Heart right ventricle (tissue), 16 donors: ENCODE results near the gene ME3. TPM values are rescaled to one million over a fixed set of nuclear protein-coding genes. Genes with fewer than 3 reads are reported as not detected.

Experiments used
- ATAC-seq, 8 donors: fragments of 200-7000 bp; cut with Tn5 transposase; one replicate each; pipeline ENCODE4 v1.9.1; 2020; ENCODE audit warnings: mild to moderate bottlenecking in 8 of 8, moderate library complexity in 8 of 8, moderate number of reproducible peaks in 1 of 8
- DNase-seq, 2 donors: peaks; one replicate each; pipeline ENCODE4 v3.0.0-alpha.2; 2020
- H3K27ac ChIP-seq, 10 donors: fragments of 200-600 bp; sonication (generic) in 2 of 10; one replicate each; pipeline versions ENCODE4 v1.5.0 to v1.8.0; 2020 to 2022; ENCODE audit warnings: mild to moderate bottlenecking in 3 of 10
- H3K27me3 ChIP-seq, 7 donors: fragments of 200-600 bp; one replicate each; pipeline ENCODE4 v1.8.0; 2021 to 2022; ENCODE audit warnings: mild to moderate bottlenecking in 2 of 7
- H3K36me3 ChIP-seq, 9 donors: fragments of 200-600 bp; sonication (generic) in 1 of 9; one replicate each; pipeline versions ENCODE4 v1.5.0 to v1.8.0; 2020 to 2022; ENCODE audit warnings: mild to moderate bottlenecking in 2 of 9
- H3K4me1 ChIP-seq, 9 donors: fragments of 200-600 bp; sonication (generic) in 1 of 9; one replicate each; pipeline versions ENCODE4 v1.5.0 to v1.8.0; 2020 to 2022; ENCODE audit warnings: mild to moderate bottlenecking in 4 of 9
- H3K4me3 ChIP-seq, 10 donors: fragments of 200-600 bp; sonication (generic) in 2 of 10; one replicate each; pipeline versions ENCODE4 v1.5.0 to v1.8.0; 2020 to 2022; ENCODE audit warnings: mild to moderate bottlenecking in 7 of 10, moderate library complexity in 2 of 10
- H3K9me3 ChIP-seq, 11 donors: fragments of 200-600 bp in 10 of 11; sonication (generic) in 2 of 11; one replicate each; pipeline versions ENCODE4 v1.5.0 to v1.8.0; 2013 to 2022; ENCODE audit warnings: mild to moderate bottlenecking in 2 of 11, control low read depth in 1 of 11, moderate library complexity in 1 of 11
- WGBS, 2 donors: extraction: QIAGEN DNeasy Blood & Tissue Kit; methylation state at CpG; one replicate each; pipeline ENCODE4 v1.1.7; 2013; ENCODE audit warnings: inconsistent platforms in 1 of 2; 5-methylcytosine and 5-hydroxymethylcytosine counted together
- intact Hi-C, 10 donors: fragments of 100-400 bp; cut with DNase I; formaldehyde crosslinking; loops; one replicate each; pipeline versions ENCODE4 v1.11.1 to v1.14.2; 2022
- polyA plus RNA-seq, 2 donors: library from polyadenylated mRNA; stranded (reverse); fragments of 200-250 nt; gene quantifications; one replicate each; pipeline ENCODE4 v1.2.3, GENCODE V29; 2013
- total RNA-seq, 10 donors: library from RNA; stranded (reverse); fragmentation: NEBNext Ultra II Directional in 3 of 10; extraction: Animal tissue kit (Norgen Biotek cat#: 25700) in 3 of 10; gene quantifications; one replicate each; pipeline versions ENCODE4 v1.2.1 to v1.2.4, GENCODE V29; 2021 to 2023
- TF ChIP-seq, protein P1 (sequence below), 9 donors: fragments of 200-600 bp; sonication (generic) in 2 of 9; IDR thresholded peaks; one replicate each; pipeline versions ENCODE4 v1.5.0 to v1.8.0; 2021 to 2022; ENCODE audit warnings: antibody characterized with exemption in 9 of 9, mild to moderate bottlenecking in 5 of 9, moderate library complexity in 1 of 9
- donor health status: Arrhythmogenic right ventricular cardiomyopathy.
- donor health status: ischemic (EF 13 %, LVEDD 7.1; RV severe dilation, severe dysfunction).
- donor health status: healthy with polysubstance abuse.
- donor health status: DM: no; HTN: yes; CAD: no.
- donor health status: DM: no; HTN: no; CAD: no.
- donor health status: ischemic (EF 25% LVEDD 6.9; RV normal size, moderate dysfunction).
- donor health status: ischemic (EF 25% LVEDD 5.7; RV mildly dilated, moderate dysfunction).
- donor health status: healthy.
- donor health status: DM: yes; HTN: yes; CAD: no.
- donor health status: Ischemic cardiomyopathy.
- donor health status: ischemic (EF 35%, LVEDD 5.7; RV mildly dilated, moderate dysfunction).
- donor health status: nonischemic (EF 11% LVEDD 7.7; RV severe dilation, severe dysfunction).
- donor health status: DM: yes; HTN: yes; CAD: no.
- donor health status: PGD.
- donor health status: ischemic (EF 29% LVEDD 5.4; RV normal size, mild dysfunction).
- donor health status: nonischemic (EF 23%, LVEDD 6.1; RV moderate dilation, normal function).

The ME3 gene
- total and polyA plus RNA-seq, 12 donors: 17.2 to 46.8 (median 33.7) TPM

- WGBS, 2 donors: 81 to 92% methylated on average over 1 of the region's 1 CpG
These were observed 21.1 kb upstream of the ME3 start for GRCh38 chr11:86693518-86693917.

GRCh38 chr11:86692746-86693145 is 20.3 kb upstream of the ME3 start:
- no peaks in the 10 kb centered on the region for H3K9me3 ChIP-seq

More at GRCh38 chr11:86693518-86693917, 21.1 kb upstream of the ME3 start:
- H3K4me1 ChIP-seq: peaks cover 0 to 28% (median 12%) of the 10 kb centered on the region in 9 donors
- no peak overlapping the region for H3K4me3 ChIP-seq
- H3K27me3 ChIP-seq: no peaks in the 10 kb centered on the region
- TF ChIP-seq, protein P1, sequence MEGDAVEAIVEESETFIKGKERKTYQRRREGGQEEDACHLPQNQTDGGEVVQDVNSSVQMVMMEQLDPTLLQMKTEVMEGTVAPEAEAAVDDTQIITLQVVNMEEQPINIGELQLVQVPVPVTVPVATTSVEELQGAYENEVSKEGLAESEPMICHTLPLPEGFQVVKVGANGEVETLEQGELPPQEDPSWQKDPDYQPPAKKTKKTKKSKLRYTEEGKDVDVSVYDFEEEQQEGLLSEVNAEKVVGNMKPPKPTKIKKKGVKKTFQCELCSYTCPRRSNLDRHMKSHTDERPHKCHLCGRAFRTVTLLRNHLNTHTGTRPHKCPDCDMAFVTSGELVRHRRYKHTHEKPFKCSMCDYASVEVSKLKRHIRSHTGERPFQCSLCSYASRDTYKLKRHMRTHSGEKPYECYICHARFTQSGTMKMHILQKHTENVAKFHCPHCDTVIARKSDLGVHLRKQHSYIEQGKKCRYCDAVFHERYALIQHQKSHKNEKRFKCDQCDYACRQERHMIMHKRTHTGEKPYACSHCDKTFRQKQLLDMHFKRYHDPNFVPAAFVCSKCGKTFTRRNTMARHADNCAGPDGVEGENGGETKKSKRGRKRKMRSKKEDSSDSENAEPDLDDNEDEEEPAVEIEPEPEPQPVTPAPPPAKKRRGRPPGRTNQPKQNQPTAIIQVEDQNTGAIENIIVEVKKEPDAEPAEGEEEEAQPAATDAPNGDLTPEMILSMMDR (IDR thresholded peaks at IDR 0.05): no peak
- no peaks in the 10 kb centered on the region for H3K9me3 ChIP-seq
- intact Hi-C loops: no loop called here
- no peak overlapping the region for H3K27ac ChIP-seq
- H3K36me3 ChIP-seq: no peaks in the 10 kb centered on the region
- ATAC-seq (no peak), DNase-seq (no peak)

DNA sequence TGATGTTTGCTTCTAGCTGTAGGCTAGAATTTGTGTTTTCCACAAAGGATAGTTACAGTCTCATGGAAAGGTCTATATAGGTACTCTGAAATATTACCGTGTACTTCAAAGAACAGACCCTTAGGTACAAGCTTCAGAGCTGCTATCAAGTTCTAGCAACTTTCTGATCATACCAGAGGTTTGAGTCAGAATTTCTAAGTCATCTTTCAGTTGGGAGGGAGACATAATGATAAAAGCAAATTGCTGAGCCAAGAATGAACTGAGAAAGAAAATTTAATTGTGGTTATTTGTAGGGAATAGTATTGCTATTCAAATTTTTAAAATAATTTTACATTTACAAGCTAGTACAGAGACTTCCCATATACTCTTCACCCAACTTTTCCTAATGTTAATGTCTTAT is 19.9 kb upstream of the ME3 start:
- WGBS, 2 donors: 88% methylated on average over 1 of the region's 1 CpG

More at GRCh38 chr11:86692746-86693145, 20.3 kb upstream of the ME3 start:
- TF ChIP-seq, protein P1 (IDR thresholded peaks at IDR 0.05): no peak
- H3K36me3 ChIP-seq: no peaks in the 10 kb centered on the region
- ATAC-seq: no peak
- no peaks in the 10 kb centered on the region for H3K27me3 ChIP-seq
- intact Hi-C loops: no loop called here
- no peak for DNase-seq
- H3K4me1 ChIP-seq: peaks cover 0 to 32% (median 12%) of the 10 kb centered on the region in 9 donors
- H3K4me3 ChIP-seq: no peak overlapping the region
- no peak overlapping the region for H3K27ac ChIP-seq
- WGBS, 2 donors: 98 to 100% methylated on average over 1 of the region's 1 CpG

DNA sequence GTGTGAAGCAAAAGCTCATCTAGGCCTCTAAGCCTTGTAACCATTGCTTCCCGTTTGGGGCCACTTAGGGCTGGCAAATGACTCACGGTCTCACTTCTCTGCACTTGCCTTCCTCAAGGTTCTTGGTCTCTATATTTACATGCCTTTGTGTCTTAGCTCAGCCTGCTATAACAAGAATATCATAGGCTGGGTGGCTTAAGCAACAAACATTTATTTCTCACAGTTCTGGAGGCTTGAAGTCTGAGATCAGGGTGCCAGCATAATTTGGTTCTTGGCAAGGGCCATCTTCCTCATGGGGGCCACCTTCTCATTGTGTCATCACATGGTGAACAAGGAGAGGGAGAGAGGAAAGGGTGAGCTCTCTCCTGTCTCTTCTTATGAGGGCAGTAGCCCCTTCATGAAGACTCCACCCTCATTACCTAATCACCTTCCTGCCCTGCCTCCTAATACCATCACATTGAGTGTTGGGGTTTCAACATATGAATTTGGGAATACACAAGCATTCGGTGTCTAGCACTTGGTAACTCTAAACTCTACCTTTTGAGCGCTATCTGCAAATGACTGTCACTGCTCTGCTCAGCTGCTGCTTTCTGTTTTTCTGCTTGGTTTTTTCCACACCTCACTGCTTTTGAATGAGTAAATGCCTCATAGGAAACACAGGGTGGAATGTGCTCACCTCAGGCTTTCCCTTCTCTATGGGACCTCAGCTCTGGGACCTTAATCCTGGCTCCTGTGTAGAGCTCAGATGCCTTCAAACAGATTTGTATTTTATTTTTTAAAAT is 16.2 kb upstream of the ME3 start:
- H3K4me3 ChIP-seq: no peak overlapping the region
- intact Hi-C loops: no loop called here
- no peaks in the 10 kb centered on the region for H3K36me3 ChIP-seq
- H3K27me3 ChIP-seq: no peaks in the 10 kb centered on the region
- no peaks in the 10 kb centered on the region for H3K9me3 ChIP-seq
- DNase-seq: no peak
- TF ChIP-seq, protein P1 (IDR thresholded peaks at IDR 0.05): no peak
- peaks cover 0 to 36% (median 7%) of the 10 kb centered on the region in 9 donors for H3K4me1 ChIP-seq
- WGBS, 2 donors: 73 to 78% methylated on average over 4 of the region's 4 CpGs
- ATAC-seq: peak in 6 of 8 donors; percentile 50 to 69 (median 62)
- peak overlapping the region in 4 of 10 donors; percentile 12 to 38 (median 30) for H3K27ac ChIP-seq

More for the DNA sequence above, 19.9 kb upstream of the ME3 start:
- intact Hi-C loops: no loop called here
- DNase-seq: no peak
- TF ChIP-seq, protein P1 (IDR thresholded peaks at IDR 0.05): no peak
- H3K4me1 ChIP-seq: peaks cover 0 to 33% (median 14%) of the 10 kb centered on the region in 9 donors
- H3K27me3 ChIP-seq: no peaks in the 10 kb centered on the region
- no peaks in the 10 kb centered on the region for H3K9me3 ChIP-seq
- H3K27ac ChIP-seq: no peak overlapping the region
- H3K36me3 ChIP-seq: no peaks in the 10 kb centered on the region
- ATAC-seq: no peak
- no peak overlapping the region for H3K4me3 ChIP-seq
